Gastroesophageal sphincter (tissue), 3 donors: ENCODE results near the gene P2RY14.

Experiments
- POLR2A ChIP-seq, 2 donors: fragments of 450-650 bp; IDR thresholded peaks; one replicate each; pipeline ENCODE4 v1.6.1; 2017; ENCODE audit warnings: antibody characterized with exemption in 2 of 2, mild to moderate bottlenecking in 2 of 2, moderate library complexity in 1 of 2
- TF ChIP-seq, protein P1 (sequence below), 4 experiments: fragments of 200-600 bp in 2 of 4; fragments of 450-650 bp in 2 of 4; sonication (generic) in 1 of 4; IDR thresholded peaks; one replicate each; pipeline ENCODE4 v1.5.1; 2017 to 2019; ENCODE audit warnings: antibody characterized with exemption in 4 of 4, mild to moderate bottlenecking in 2 of 4, moderate library complexity in 2 of 4

DNA sequence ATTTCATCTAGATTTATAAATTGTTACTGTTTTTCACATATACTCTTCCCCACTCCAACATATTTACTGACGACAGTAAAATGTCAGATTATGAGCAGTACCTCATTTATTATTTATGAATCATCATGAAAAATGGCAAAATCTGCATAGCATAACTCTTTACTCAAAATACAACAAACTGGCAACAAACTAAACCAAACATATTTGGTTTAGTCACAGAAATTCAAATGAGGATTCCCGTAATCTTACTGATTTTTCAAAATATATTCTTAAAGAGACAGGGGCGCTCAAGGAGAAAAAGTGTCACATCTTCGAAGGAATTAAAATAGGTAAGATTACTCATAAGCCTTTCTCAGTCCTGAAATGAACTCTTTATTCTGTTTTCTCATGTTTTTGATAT is 41.3 kb upstream of the P2RY14 start:
- no peak for TF ChIP-seq POLR2A (IDR thresholded peaks at IDR 0.05)
- TF ChIP-seq, protein P1, sequence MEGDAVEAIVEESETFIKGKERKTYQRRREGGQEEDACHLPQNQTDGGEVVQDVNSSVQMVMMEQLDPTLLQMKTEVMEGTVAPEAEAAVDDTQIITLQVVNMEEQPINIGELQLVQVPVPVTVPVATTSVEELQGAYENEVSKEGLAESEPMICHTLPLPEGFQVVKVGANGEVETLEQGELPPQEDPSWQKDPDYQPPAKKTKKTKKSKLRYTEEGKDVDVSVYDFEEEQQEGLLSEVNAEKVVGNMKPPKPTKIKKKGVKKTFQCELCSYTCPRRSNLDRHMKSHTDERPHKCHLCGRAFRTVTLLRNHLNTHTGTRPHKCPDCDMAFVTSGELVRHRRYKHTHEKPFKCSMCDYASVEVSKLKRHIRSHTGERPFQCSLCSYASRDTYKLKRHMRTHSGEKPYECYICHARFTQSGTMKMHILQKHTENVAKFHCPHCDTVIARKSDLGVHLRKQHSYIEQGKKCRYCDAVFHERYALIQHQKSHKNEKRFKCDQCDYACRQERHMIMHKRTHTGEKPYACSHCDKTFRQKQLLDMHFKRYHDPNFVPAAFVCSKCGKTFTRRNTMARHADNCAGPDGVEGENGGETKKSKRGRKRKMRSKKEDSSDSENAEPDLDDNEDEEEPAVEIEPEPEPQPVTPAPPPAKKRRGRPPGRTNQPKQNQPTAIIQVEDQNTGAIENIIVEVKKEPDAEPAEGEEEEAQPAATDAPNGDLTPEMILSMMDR (IDR thresholded peaks at IDR 0.05), result no peak
